ENCODE measurements around the gene CPEB3. TPM values are rescaled to one million over a fixed set of nuclear protein-coding genes. Genes with fewer than 3 reads are reported as not detected.

CPEB3 gene
- total and polyA plus RNA-seq, 9 of the 15 experiments (the other 6 are each of a cell fraction or from before 2014, with no cell fraction given) = 0.15 to 1.2 (median 0.51) TPM

GRCh38 chr10:92248566-92248965 is 42.3 kb downstream of the CPEB3 start:
- no peaks in the 10 kb centered on the region for H3K4me1 ChIP-seq (replicated peaks in 1 of 2; ENCODE audit: control insufficient read depth in 2 of 2, insufficient read depth in 2 of 2, low read length in 2 of 2)
- no peaks in the 10 kb centered on the region for H3K36me3 ChIP-seq (ENCODE audit: control insufficient read depth, insufficient read depth, low read length)
- no peak overlapping the region for H3K4me2 ChIP-seq (ENCODE audit: insufficient read depth, low read length)
- no TSS peak for BruUV-seq (replicated peaks)
- CTCF ChIA-PET (ENCODE audit: low intra/inter-chr PET ratio) = no interaction called here
- H3K27ac ChIP-seq (ENCODE audit: extremely low read depth, low read depth, low read length) = no peak overlapping the region
- FAIRE-seq (no peak), DNase-seq (ENCODE audit: extremely low read depth in 1 of 4, low spot score in 3 of 4) (no peak), ATAC-seq (no peak)
- POLR2A ChIA-PET = interaction anchor here (0.6 to 0.7 kb wide), 2 partner anchors 17 to 215 kb away, joined by 3 to 4 read pairs; no protein-coding TSS in a partner anchor
- in situ Hi-C loops (cut with MboI) = no loop called here
- intact Hi-C loops (cut with micrococcal nuclease) = no loop called here
- no peak overlapping the region for H3K9ac ChIP-seq (ENCODE audit: insufficient read depth in 1 of 2, low read depth in 2 of 2, low read length in 2 of 2)
- H3K9me1 ChIP-seq (ENCODE audit: control insufficient read depth, insufficient read depth, low read length) = no peaks in the 10 kb centered on the region
- H3K27me3 ChIP-seq (ENCODE audit: control insufficient read depth in 2 of 2, insufficient read depth in 2 of 2, low read length in 2 of 2) = no peaks in the 10 kb centered on the region
- no peak overlapping the region for H2AFZ ChIP-seq (ENCODE audit: low read depth, low read length)
- no peaks in the 10 kb centered on the region for H3K9me3 ChIP-seq (replicated peaks; ENCODE audit: control insufficient read depth, insufficient read depth, low read depth, low read length)
- H3K4me3 ChIP-seq = no peak overlapping the region
- H3K79me2 ChIP-seq (ENCODE audit: control insufficient read depth, insufficient read depth, low read length) = no peaks in the 10 kb centered on the region
- no peaks in the 10 kb centered on the region for H4K20me1 ChIP-seq (replicated peaks; ENCODE audit: control insufficient read depth, insufficient read depth, low read length)
- TF ChIP-seq SLC30A9 (CRISPR knock-in tag; IDR thresholded peaks at IDR 0.05) = no peak
- no peak for TF ChIP-seq EP400 (IDR thresholded peaks at IDR 0.05)
- TF ChIP-seq, protein P1, sequence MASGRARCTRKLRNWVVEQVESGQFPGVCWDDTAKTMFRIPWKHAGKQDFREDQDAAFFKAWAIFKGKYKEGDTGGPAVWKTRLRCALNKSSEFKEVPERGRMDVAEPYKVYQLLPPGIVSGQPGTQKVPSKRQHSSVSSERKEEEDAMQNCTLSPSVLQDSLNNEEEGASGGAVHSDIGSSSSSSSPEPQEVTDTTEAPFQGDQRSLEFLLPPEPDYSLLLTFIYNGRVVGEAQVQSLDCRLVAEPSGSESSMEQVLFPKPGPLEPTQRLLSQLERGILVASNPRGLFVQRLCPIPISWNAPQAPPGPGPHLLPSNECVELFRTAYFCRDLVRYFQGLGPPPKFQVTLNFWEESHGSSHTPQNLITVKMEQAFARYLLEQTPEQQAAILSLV (tag; IDR thresholded peaks at IDR 0.05) = no peak
- TF ChIP-seq, protein P2, sequence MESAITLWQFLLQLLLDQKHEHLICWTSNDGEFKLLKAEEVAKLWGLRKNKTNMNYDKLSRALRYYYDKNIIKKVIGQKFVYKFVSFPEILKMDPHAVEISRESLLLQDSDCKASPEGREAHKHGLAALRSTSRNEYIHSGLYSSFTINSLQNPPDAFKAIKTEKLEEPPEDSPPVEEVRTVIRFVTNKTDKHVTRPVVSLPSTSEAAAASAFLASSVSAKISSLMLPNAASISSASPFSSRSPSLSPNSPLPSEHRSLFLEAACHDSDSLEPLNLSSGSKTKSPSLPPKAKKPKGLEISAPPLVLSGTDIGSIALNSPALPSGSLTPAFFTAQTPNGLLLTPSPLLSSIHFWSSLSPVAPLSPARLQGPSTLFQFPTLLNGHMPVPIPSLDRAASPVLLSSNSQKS (CRISPR knock-in tag; IDR thresholded peaks at IDR 0.05) = no peak
- TF ChIP-seq HOXB6 (CRISPR knock-in tag; IDR thresholded peaks at IDR 0.05; ENCODE audit: borderline replicate concordance) = no peak
- no peak for TF ChIP-seq HDAC2 (IDR thresholded peaks at IDR 0.05)
- 42% methylated on average over 2 of the region's 2 CpGs for WGBS (ENCODE audit: insufficient coverage, low coverage, missing lambda C conversion rate)

Data from K562 (cell line).